GM23338 (cell line): ENCODE results near the gene NDST1.

Experiments used
- CREB1 ChIP-seq: fragments of 250-450 bp; sonication (Bioruptor Pico); IDR thresholded peaks from 2 replicates; pipeline ENCODE4 v1.5.0; 2020; ENCODE audit warnings: low read depth, mild to moderate bottlenecking, moderate library complexity
- CTCF ChIP-seq, 2 experiments: fragments of 200-600 bp in 1 of 2; sonication (generic) in 1 of 2; conservative IDR thresholded peaks; 2 replicates each; pipeline versions ENCODE4 v1.5.1 to v1.6.1; 2016 to 2017; ENCODE audit warnings: antibody characterized with exemption in 2 of 2, low read depth in 2 of 2, mild to moderate bottlenecking in 2 of 2, moderate library complexity in 1 of 2
- EZH2 ChIP-seq: fragments of 200-600 bp; sonication (generic); IDR thresholded peaks from one replicate; pipeline ENCODE4 v1.8.0; 2017; ENCODE audit warnings: antibody characterized with exemption, mild to moderate bottlenecking, low read depth; ENCODE audit not compliant: unreplicated experiment
- EZH2phosphoT487 ChIP-seq: fragments of 200-600 bp; sonication (generic); IDR thresholded peaks from one replicate; pipeline ENCODE4 v1.8.1; 2018; ENCODE audit warnings: antibody characterized with exemption; ENCODE audit not compliant: unreplicated experiment
- POLR2AphosphoS5 ChIP-seq: IDR thresholded peaks from 2 replicates; pipeline ENCODE4 v1.6.1; 2016; ENCODE audit warnings: antibody characterized with exemption, low read depth
- REST ChIP-seq: IDR thresholded peaks from one replicate; pipeline ENCODE4 v1.6.1; 2018; ENCODE audit warnings: antibody characterized with exemption; ENCODE audit not compliant: unreplicated experiment

- no peak for TF ChIP-seq POLR2AphosphoS5
- no peak for TF ChIP-seq CTCF (conservative IDR thresholded peaks at IDR 0.05; ENCODE audit: low read depth in 2 of 2)
- no peak for TF ChIP-seq CREB1 (CRISPR knock-in tag)
- TF ChIP-seq EZH2: no peak
- no peak for TF ChIP-seq REST
- TF ChIP-seq EZH2phosphoT487: no peak
Measured at GRCh38 chr5:150521522-150521817, 13.5 kb downstream of the NDST1 start.
